Epithelial cell of proximal tubule (primary cell): Measurements from ENCODE around the gene GMPR. TPM values are rescaled to one million over a fixed set of nuclear protein-coding genes. Genes with fewer than 3 reads are reported as not detected.

Experiments used
- DNase-seq: peaks from one replicate; pipeline ENCODE4 v3.0.0-alpha.2; 2011; ENCODE audit warnings: low read depth
- H3K4me3 ChIP-seq: 2 replicates; pipeline ENCODE4 v1.5.1; 2011; ENCODE audit warnings: low read depth, mild to moderate bottlenecking, low read length
- CTCF ChIP-seq: conservative IDR thresholded peaks from 2 replicates; pipeline ENCODE4 v1.5.1; 2012; ENCODE audit warnings: low read depth, mild to moderate bottlenecking, low read length
- total RNA-seq: library from RNA; depleted of rRNA; stranded (reverse); fragments of >200 nt; gene quantifications from 2 replicates; pipeline ENCODE4 v1.2.3, GENCODE V29; 2015

Gene GMPR
- total RNA-seq, 1 donor from 2014 or later = 0.81 TPM

DNA sequence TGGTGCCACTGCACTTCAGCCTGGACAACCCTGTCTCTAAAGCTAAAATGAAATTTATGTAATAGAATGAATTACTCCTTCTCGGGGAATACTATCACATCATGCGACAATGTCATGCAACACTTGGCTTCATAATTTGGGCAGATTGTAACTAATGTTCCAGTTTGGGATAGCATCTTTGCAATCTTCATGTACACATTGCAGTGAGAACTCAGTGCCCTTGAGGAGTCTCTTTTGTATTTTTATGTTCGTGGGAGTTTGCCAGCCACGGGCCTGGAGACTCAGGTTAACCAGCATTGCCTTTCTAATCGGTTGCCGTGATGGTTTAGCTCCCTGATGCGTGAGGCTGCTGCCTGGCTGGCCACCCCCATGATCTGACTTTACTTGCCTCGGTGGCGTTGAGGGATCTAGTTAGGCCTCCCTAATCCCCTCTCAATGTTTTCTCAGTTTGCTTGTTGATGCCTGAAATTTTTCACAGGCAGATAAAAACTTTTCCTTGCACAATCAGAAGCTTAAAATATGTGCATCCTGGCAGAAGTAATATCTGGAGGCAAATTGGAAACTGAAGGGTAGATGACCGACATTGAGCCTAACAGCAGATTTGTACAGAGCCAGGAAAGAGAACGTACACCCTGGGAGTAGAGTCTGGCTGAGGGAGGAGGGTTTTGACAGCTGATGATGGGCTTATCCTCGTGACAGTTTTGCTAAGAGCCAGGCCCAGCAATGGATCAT is 2.4 kb downstream of the GMPR start:
- TF ChIP-seq CTCF = no peak
- DNase-seq = no peak
- H3K4me3 ChIP-seq = no peak overlapping the region

GRCh38 chr6:16241321-16241689 is 2.9 kb downstream of the GMPR start:
- no peak overlapping the region for H3K4me3 ChIP-seq

GRCh38 chr6:16243055-16243454 is 4.7 kb downstream of the GMPR start:
- H3K4me3 ChIP-seq = no peak overlapping the region
- DNase-seq = no peak
- TF ChIP-seq CTCF = no peak

More at GRCh38 chr6:16241321-16241689, 2.9 kb downstream of the GMPR start:
- DNase-seq = no peak
- TF ChIP-seq CTCF = no peak

DNA sequence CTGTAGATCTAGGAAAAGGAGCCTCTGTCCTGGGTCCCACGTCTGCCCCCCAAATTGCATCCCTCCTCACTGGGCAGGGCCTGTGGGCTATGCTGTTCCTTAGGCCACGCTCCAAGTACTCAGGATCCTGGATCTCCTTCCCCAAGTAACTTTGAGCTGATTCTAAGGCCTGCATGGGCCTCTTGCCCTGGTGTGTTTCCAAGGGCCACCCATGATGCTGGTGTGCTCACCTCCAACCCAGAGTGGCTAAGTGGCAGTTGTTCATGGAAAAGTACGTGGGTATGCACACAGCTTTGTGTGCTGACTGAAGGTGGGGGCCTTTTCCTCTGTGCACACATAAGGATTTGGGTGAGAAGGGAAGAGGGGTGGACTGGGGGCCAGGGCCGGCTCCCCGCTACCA is 5.3 kb downstream of the GMPR start:
- DNase-seq = no peak
- no peak overlapping the region for H3K4me3 ChIP-seq
- no peak for TF ChIP-seq CTCF

GRCh38 chr6:16244446-16244845 is 6.1 kb downstream of the GMPR start:
- TF ChIP-seq CTCF = no peak
- no peak overlapping the region for H3K4me3 ChIP-seq
- no peak for DNase-seq

- TF ChIP-seq CTCF = no peak
- no peak for DNase-seq
- H3K4me3 ChIP-seq = no peak overlapping the region
Measured at GRCh38 chr6:16244869-16245451, 6.6 kb downstream of the GMPR start.

GRCh38 chr6:16248271-16248853 is 10.0 kb downstream of the GMPR start:
- DNase-seq = no peak
- H3K4me3 ChIP-seq = no peak overlapping the region
- no peak for TF ChIP-seq CTCF
